BJ (cell line): Measurements from ENCODE around the gene RPL35A. TPM values are rescaled to one million over a fixed set of nuclear protein-coding genes. Genes with fewer than 3 reads are reported as not detected.

Experiments
- CTCF ChIA-PET: fragments of 350-600 bp; formaldehyde crosslinking; extraction: SDS; loops from one replicate; lab custom pipeline; 2021; ENCODE audit warnings: antibody characterized with exemption, inconsistent platforms; lab: Yijun Ruan, JAX
- POLR2A ChIA-PET: fragments of 300-600 bp; sonication (Branson Sonifier 250); formaldehyde crosslinking; extraction: SDS; loops from one replicate; lab custom pipeline; 2021; ENCODE audit warnings: antibody characterized with exemption; lab: Charles Lee
- DNase-seq: peaks from one replicate; pipeline ENCODE4 v3.0.0-alpha.2; 2011; ENCODE audit warnings: low read depth
- H3K27me3 ChIP-seq: 2 replicates; pipeline ENCODE4 v1.6.0; 2011; ENCODE audit warnings: low read length; ENCODE audit not compliant: control insufficient read depth, insufficient read depth
- H3K36me3 ChIP-seq: 2 replicates; pipeline ENCODE4 v1.5.1; 2011; ENCODE audit warnings: low read length; ENCODE audit not compliant: control insufficient read depth, insufficient read depth
- H3K4me3 ChIP-seq: 2 replicates; pipeline ENCODE4 v1.5.1; 2011; ENCODE audit warnings: low read depth, mild to moderate bottlenecking, control low read depth, low read length
- polyA plus RNA-seq: library from polyadenylated mRNA; depleted of rRNA; stranded (reverse); fragments of >200 nt; gene quantifications from 2 replicates; pipeline ENCODE4 v1.2.3, GENCODE V29; 2011; rRNA removed
- small RNA-seq: library from RNA; depleted of rRNA; stranded (forward); fragments of <200 nt; gene quantifications from one replicate; pipeline ENCODE3, GENCODE V24; 2012; ENCODE audit warnings: low replicate concordance, low read depth; ENCODE audit not compliant: insufficient read length
- TF ChIP-seq, protein P1 (sequence below): IDR thresholded peaks from 2 replicates; pipeline ENCODE4 v1.5.1; 2011; ENCODE audit warnings: low read depth, mild to moderate bottlenecking, control low read depth, inconsistent platforms, low read length, moderate library complexity; ENCODE audit not compliant: insufficient read depth

The RPL35A gene
- polyA plus RNA-seq, 1 experiment, result 507 TPM

DNA sequence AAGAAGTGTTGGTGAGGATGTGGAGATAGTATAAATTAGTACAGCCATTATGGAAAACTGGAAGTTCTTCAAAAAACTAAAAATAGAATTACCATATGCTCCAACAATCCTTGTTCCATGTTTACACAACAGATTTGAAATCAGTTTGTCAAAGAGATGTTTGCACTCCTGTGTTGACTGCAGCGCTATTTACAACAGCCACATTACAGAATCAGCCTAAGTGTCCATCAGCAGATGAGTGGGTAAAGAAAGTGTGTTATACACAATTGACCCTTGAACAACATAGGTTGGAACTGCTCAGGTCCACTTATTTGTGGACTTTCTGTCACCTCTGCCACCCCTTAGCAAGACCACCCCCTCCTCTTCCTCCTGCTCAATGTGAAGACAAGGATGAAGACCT is 44.7 kb downstream of the RPL35A start:
- H3K4me3 ChIP-seq, result no peak overlapping the region
- no peak for DNase-seq
- H3K27me3 ChIP-seq, result no peaks in the 10 kb centered on the region
- POLR2A ChIA-PET, result no interaction called here
- no peaks in the 10 kb centered on the region for H3K36me3 ChIP-seq
- TF ChIP-seq, protein P1, sequence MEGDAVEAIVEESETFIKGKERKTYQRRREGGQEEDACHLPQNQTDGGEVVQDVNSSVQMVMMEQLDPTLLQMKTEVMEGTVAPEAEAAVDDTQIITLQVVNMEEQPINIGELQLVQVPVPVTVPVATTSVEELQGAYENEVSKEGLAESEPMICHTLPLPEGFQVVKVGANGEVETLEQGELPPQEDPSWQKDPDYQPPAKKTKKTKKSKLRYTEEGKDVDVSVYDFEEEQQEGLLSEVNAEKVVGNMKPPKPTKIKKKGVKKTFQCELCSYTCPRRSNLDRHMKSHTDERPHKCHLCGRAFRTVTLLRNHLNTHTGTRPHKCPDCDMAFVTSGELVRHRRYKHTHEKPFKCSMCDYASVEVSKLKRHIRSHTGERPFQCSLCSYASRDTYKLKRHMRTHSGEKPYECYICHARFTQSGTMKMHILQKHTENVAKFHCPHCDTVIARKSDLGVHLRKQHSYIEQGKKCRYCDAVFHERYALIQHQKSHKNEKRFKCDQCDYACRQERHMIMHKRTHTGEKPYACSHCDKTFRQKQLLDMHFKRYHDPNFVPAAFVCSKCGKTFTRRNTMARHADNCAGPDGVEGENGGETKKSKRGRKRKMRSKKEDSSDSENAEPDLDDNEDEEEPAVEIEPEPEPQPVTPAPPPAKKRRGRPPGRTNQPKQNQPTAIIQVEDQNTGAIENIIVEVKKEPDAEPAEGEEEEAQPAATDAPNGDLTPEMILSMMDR, result no peak
- CTCF ChIA-PET, result no interaction called here

DNA sequence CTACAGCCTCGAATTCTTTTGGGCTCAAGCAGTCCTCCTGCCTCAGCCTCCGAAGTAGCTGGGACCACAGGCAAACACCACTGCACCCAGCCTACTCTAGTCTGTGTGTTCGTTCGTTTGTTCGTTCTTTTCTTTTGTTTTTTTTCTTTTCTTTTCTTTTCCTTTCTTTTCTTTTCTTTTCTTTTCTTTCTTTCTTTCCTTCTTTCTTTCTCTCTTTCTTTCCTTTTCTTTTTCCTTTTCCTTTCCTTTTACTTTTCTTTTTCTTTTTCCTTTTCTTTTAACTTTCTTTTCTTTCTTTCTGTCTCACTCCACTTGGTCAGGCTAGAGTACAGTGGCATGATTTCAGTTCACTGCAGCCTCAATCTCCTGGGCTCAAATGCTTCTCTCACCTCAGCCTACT is 46.9 kb downstream of the RPL35A start:
- Histone ChIP-seq H3K36me3 (no peaks in the 10 kb centered on the region), H3K27me3 (no peaks in the 10 kb centered on the region), H3K4me3 (no peak overlapping the region)
- CTCF ChIA-PET, result no interaction called here
- no peak for DNase-seq
- TF ChIP-seq, protein P1, result no peak
- POLR2A ChIA-PET, result no interaction called here

DNA sequence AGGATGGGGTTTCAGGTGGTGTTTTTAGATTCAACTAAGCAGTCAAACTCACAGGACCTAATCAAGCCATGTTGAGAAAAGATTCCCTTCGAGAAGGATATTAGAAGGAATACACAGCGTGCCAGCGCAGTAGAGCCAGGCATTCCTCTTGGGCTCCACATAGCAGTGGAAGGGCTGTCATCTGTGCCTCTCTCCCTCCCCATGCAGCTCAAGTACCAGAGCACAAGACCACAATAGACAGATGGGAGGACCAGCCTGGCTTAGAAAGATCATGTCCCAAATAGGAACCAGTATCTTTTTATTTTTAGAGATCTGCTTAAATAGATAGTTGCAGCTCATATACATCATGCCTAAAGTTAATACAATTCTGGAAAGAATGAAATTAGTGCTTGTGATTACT is 47.9 kb downstream of the RPL35A start:
- POLR2A ChIA-PET, result no interaction called here
- CTCF ChIA-PET, result interaction anchor here (1.1 kb wide), 1 partner anchor 51 kb away, joined by 3 read pairs; no protein-coding TSS in a partner anchor

More for the DNA sequence above, 47.9 kb downstream of the RPL35A start:
- TF ChIP-seq, protein P1, result no peak
- no peaks in the 10 kb centered on the region for H3K36me3 ChIP-seq
- no peaks in the 10 kb centered on the region for H3K27me3 ChIP-seq
- no peak for DNase-seq
- H3K4me3 ChIP-seq, result no peak overlapping the region

Small RNA genes lying within 50 kb of the gene (small RNA-seq; reads per million reads assigned to genes)
- not detected for gene RNU6-621P

Other genes with a start within 250 kb of the RPL35A start
- gene RUBCN, start 213.3 kb upstream of the RPL35A start, polyA plus RNA-seq, result 8.6 and 15.3 TPM in 2 replicates
- gene FYTTD1, start 200.3 kb upstream of the RPL35A start, polyA plus RNA-seq, result 37.2 and 61.6 TPM in 2 replicates
- gene LRCH3, start 158.9 kb upstream of the RPL35A start, polyA plus RNA-seq, result 109 and 155 TPM in 2 replicates
- 4.5 and 5.2 TPM in 2 replicates for gene LMLN, start 10.0 kb downstream of the RPL35A start, polyA plus RNA-seq